Thyroid gland (tissue), 4 donors: Measurements from ENCODE around the gene SLC24A3.

Experiments used
- POLR2A ChIP-seq, 2 donors: fragments of 450-650 bp; IDR thresholded peaks; one replicate each; pipeline ENCODE4 v1.6.1; 2017; ENCODE audit warnings: antibody characterized with exemption in 2 of 2, mild to moderate bottlenecking in 2 of 2, moderate library complexity in 1 of 2
- TF ChIP-seq, protein P1 (sequence below), 6 experiments: fragments of 200-600 bp in 3 of 6; fragments of 450-650 bp in 3 of 6; sonication (generic) in 3 of 6; IDR thresholded peaks; one replicate each; pipeline ENCODE4 v1.5.1; 2016 to 2019; ENCODE audit warnings: antibody characterized with exemption in 6 of 6, mild to moderate bottlenecking in 2 of 6, inconsistent platforms in 1 of 6, moderate library complexity in 1 of 6

GRCh38 chr20:19256085-19256484 lies 43.6 kb downstream of the SLC24A3 start:
- TF ChIP-seq POLR2A (IDR thresholded peaks at IDR 0.05): no peak
- TF ChIP-seq, protein P1, sequence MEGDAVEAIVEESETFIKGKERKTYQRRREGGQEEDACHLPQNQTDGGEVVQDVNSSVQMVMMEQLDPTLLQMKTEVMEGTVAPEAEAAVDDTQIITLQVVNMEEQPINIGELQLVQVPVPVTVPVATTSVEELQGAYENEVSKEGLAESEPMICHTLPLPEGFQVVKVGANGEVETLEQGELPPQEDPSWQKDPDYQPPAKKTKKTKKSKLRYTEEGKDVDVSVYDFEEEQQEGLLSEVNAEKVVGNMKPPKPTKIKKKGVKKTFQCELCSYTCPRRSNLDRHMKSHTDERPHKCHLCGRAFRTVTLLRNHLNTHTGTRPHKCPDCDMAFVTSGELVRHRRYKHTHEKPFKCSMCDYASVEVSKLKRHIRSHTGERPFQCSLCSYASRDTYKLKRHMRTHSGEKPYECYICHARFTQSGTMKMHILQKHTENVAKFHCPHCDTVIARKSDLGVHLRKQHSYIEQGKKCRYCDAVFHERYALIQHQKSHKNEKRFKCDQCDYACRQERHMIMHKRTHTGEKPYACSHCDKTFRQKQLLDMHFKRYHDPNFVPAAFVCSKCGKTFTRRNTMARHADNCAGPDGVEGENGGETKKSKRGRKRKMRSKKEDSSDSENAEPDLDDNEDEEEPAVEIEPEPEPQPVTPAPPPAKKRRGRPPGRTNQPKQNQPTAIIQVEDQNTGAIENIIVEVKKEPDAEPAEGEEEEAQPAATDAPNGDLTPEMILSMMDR (IDR thresholded peaks at IDR 0.05): no peak
